ENCODE results near the gene TEX22. TPM values are rescaled to one million over a fixed set of nuclear protein-coding genes. Genes with fewer than 3 reads are reported as not detected.
"Not testable (repeated sequence)": the region's sequence is repeated elsewhere in the genome, so short reads cannot be mapped to it uniquely, and the experiment has no call there.

The TEX22 gene
- total RNA-seq, 1 experiment from 2014 or later, result 4.1 TPM

DNA sequence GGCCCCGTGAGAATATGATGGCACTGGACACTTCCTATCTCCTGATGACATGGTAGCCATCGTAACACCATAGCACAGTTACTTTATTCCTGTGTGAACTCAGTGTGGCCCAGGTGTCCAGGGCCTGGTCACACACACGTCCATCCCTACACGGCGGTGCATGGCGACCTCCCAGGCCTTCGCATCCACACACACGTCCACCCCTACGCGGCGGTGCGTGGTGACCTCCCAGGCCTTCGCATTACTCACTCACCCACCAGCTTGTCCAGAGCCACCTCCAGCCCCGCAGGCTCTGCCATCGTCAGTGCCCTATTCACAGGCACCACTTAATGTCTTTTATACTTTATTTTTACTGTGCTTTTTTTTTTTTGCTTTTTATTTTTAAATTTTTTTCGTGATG, 39.4 kb upstream of the TEX22 start:
- Mint-ChIP-seq H3K36me3 (ENCODE audit: insufficient read depth, unreplicated experiment) (peaks cover 35% of the 10 kb centered on the region), H3K27me3 (ENCODE audit: insufficient read depth, unreplicated experiment) (no peaks in the 10 kb centered on the region), H3K9me3 (ENCODE audit: unreplicated experiment) (no peaks in the 10 kb centered on the region), H3K27ac (ENCODE audit: low read depth, unreplicated experiment) (no peak overlapping the region), H3K4me3 (ENCODE audit: unreplicated experiment) (no peak overlapping the region), H3K4me1 (ENCODE audit: insufficient read depth, unreplicated experiment) (no peaks in the 10 kb centered on the region)
- no TSS peak for BruUV-seq (replicated peaks)
- no peak for TF ChIP-seq CTCF (IDR thresholded peaks at IDR 0.05; ENCODE audit: unreplicated experiment)
- ChIA-PET POLR2A (no interaction called here), CTCF (no interaction called here)
- DNase-seq (ENCODE audit: unreplicated experiment), result no peak
- intact Hi-C loops (cut with micrococcal nuclease), result no loop called here

DNA sequence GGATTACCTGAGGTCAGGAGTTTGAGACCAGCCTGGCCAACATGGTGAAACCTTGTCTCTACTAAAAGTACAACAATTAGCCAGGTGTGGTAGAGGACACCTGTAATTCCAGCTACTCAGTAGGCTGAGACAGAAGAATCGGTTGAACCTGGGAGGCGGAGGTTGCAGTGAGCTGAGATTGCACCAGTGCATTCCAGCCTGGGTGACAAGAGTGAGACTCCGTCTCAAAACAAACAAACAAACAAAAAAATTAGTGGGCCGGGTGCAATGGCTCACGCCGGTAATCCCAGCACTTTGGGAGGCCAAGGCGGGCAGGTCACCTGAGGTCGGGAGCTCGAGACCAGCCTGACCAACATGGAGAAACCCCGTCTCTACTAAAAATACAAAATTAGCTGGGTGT, 36.9 kb upstream of the TEX22 start:
- CTCF ChIA-PET, result interaction anchor here (0.7 to 1.0 kb wide), 2 partner anchors 72 to 77 kb away, joined by 3 to 5 read pairs; no protein-coding TSS in a partner anchor
- H3K27ac Mint-ChIP-seq (ENCODE audit: low read depth, unreplicated experiment); H3K9me3 Mint-ChIP-seq (ENCODE audit: unreplicated experiment); DNase-seq (ENCODE audit: unreplicated experiment); intact Hi-C loops (cut with micrococcal nuclease); BruUV-seq (replicated peaks); H3K27me3 Mint-ChIP-seq (ENCODE audit: insufficient read depth, unreplicated experiment); H3K4me3 Mint-ChIP-seq (ENCODE audit: unreplicated experiment); H3K4me1 Mint-ChIP-seq (ENCODE audit: insufficient read depth, unreplicated experiment); POLR2A ChIA-PET: not testable (repeated sequence)
- H3K36me3 Mint-ChIP-seq (ENCODE audit: insufficient read depth, unreplicated experiment), result peaks cover 25% of the 10 kb centered on the region

- Mint-ChIP-seq H3K9me3 (ENCODE audit: unreplicated experiment) (no peaks in the 10 kb centered on the region), H3K27ac (ENCODE audit: low read depth, unreplicated experiment) (no peak overlapping the region), H3K4me3 (ENCODE audit: unreplicated experiment) (no peak overlapping the region), H3K36me3 (ENCODE audit: insufficient read depth, unreplicated experiment) (peaks cover 25% of the 10 kb centered on the region), H3K27me3 (ENCODE audit: insufficient read depth, unreplicated experiment) (no peaks in the 10 kb centered on the region), H3K4me1 (ENCODE audit: insufficient read depth, unreplicated experiment) (no peaks in the 10 kb centered on the region)
- no peak for TF ChIP-seq CTCF (IDR thresholded peaks at IDR 0.05; ENCODE audit: unreplicated experiment)
- BruUV-seq (replicated peaks), result no TSS peak
- DNase-seq (ENCODE audit: unreplicated experiment), result no peak
- CTCF ChIA-PET, result interaction anchor here (0.7 to 1.2 kb wide), 2 partner anchors 9 to 12 kb away, joined by 3 to 4 read pairs; no protein-coding TSS in a partner anchor
- intact Hi-C loops (cut with micrococcal nuclease), result no loop called here
- POLR2A ChIA-PET, result interaction anchor here (1.1 kb wide), 1 partner anchor 47 kb away, joined by 3 read pairs; no protein-coding TSS in a partner anchor
Observed at GRCh38 chr14:105363847-105364708, 34.3 kb upstream of the TEX22 start.

- CTCF ChIA-PET, result interaction anchor here (0.7 to 1.2 kb wide), 5 partner anchors 8 to 173 kb away, joined by 3 to 5 read pairs (median 4); no protein-coding TSS in a partner anchor
- no TSS peak for BruUV-seq (replicated peaks)
- H3K4me3 Mint-ChIP-seq (ENCODE audit: unreplicated experiment), result no peak overlapping the region
- peaks cover 24% of the 10 kb centered on the region for H3K36me3 Mint-ChIP-seq (ENCODE audit: insufficient read depth, unreplicated experiment)
- no peaks in the 10 kb centered on the region for H3K9me3 Mint-ChIP-seq (ENCODE audit: unreplicated experiment)
- TF ChIP-seq CTCF (IDR thresholded peaks at IDR 0.05; ENCODE audit: unreplicated experiment), result no peak
- no peaks in the 10 kb centered on the region for H3K27me3 Mint-ChIP-seq (ENCODE audit: insufficient read depth, unreplicated experiment)
- intact Hi-C loops (cut with micrococcal nuclease), result no loop called here
- H3K27ac Mint-ChIP-seq (ENCODE audit: low read depth, unreplicated experiment), result no peak overlapping the region
- DNase-seq (ENCODE audit: unreplicated experiment), result no peak
- no peaks in the 10 kb centered on the region for H3K4me1 Mint-ChIP-seq (ENCODE audit: insufficient read depth, unreplicated experiment)
- POLR2A ChIA-PET, result interaction anchor here (0.6 to 1.4 kb wide), 2 partner anchors 12 to 14 kb away, joined by 3 to 4 read pairs; no protein-coding TSS in a partner anchor
Observed at GRCh38 chr14:105365101-105365500, 33.2 kb upstream of the TEX22 start.
